Measurements from ENCODE around the gene COL26A1.

- TF ChIP-seq EZH2 (IDR thresholded peaks at IDR 0.05) (no peak), POLR2AphosphoS5 (IDR thresholded peaks at IDR 0.05; ENCODE audit: borderline replicate concordance, low read depth, low read length) (no peak)
Measured at GRCh38 chr7:101436221-101436735, 73.6 kb downstream of the COL26A1 start.

Measured in SK-N-MC (cell line).